ENCODE results near the gene IQCH.

The IQCH gene

DNA sequence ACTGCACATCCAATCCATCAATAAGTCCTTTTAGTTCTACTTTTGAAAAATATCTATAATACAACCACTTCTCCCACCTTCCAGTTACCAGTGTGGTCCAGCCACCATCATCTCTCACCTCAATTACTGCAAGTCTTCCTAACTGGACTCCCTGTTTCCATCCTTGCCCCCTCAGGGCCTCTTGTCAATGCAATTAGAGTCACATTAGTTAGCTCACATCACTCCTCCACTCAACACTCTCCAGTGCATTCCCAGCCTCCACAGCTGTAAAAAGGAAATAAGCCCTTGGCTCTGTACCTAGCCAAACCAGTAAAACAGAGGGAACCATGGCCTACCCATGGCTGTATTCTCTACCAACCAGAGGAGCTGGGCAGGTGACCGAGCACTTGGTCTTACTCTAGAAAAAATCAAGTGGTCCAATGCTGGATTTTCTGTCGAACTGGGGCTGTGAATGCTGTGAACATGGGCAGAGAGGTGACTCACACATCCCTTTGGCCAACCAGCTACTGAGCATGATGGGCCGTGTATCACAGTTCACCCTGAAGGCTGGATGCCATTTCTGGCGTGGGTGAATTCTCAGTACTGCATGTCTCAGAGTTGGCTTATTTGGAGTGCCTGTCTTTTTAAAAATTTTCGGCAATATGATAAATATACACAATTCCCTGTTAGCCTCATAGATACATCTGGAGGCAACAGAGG, 203.9 kb downstream of the IQCH start:
- DNase-seq, result no peak

DNA sequence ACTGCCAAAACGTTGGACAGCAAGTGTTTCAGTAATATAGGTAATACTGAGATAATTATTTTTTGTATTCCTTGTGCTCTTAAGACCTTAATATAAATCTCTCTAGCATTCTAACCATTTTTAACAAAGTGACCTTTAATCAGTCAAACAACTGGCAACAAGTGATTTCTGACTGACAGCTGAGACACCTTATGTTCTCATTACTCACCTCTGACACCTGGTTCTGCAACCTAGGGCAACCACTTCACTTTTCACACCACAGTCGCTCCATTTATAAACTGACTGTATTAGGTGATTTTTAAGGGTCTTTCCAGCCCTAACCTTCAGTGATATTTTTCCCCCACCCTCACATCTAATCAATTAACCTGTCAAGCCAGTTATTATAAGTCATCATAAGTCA, 205.9 kb downstream of the IQCH start:
- no peak for DNase-seq

DNA sequence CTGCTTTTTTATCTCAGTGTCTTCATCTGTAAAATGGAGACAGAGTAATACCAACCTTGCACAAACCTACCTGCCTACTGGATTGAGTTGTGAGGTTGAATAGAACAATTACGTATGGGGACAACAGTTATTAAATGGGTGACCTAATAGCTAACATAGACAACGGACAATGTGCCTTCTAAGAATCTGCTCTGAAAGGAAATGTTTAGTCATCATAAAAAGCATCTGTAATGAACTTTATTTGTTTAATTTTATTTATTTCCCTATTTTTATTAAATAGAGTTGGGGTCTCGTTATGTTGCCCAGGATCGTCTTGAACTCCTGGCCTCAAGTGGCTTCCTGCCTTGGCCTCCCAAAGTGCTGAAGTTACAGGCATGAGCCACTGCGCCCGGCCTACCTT, 207.1 kb downstream of the IQCH start:
- DNase-seq, result no peak

- DNase-seq, result peak; percentile 53
These were observed 208.3 kb downstream of the IQCH start for GRCh38 chr15:67462875-67463274.

DNA sequence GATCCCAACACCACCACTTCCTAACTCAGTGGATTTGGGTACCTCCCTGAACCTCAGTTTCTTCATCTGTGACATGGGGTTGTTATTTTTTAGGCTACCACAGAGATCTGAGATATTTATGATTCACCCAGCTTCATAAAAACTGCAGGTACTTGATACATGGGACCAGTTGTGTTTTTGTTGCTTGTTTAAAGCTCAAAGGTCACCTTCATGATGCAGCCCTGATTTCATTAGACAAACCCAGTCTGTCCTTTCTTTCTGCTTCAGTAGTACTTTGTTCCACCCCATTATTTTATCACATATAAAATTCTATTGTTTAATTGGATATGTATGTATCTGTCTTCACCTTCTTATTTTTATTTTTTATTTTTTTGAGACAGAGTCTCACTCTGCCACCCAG, 208.9 kb downstream of the IQCH start:
- DNase-seq, result no peak

GRCh38 chr15:67465196-67465952, 210.8 kb downstream of the IQCH start:
- no peak for DNase-seq

GRCh38 chr15:67468416-67468815, 213.8 kb downstream of the IQCH start:
- DNase-seq, result peak; percentile 1

DNA sequence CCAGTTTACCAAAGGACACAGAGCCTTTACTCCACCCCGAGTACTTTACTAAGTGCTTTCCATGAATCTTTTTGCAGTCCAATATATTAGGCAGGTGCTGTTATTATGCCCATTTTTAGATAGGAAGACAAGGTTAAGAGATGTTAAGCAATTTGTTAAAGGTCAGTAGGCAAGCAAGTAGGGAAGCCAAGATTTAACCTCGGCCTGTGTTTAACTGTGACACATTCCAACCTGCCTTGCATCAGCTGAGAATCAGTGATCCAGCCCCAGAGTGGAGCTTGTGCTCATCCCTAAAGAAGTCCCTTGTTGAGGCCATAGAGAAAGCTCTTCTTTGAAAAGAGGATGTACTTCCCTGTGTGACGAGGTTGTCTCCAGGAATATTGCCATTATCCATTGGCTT, 215.1 kb downstream of the IQCH start:
- no peak for DNase-seq

DNA sequence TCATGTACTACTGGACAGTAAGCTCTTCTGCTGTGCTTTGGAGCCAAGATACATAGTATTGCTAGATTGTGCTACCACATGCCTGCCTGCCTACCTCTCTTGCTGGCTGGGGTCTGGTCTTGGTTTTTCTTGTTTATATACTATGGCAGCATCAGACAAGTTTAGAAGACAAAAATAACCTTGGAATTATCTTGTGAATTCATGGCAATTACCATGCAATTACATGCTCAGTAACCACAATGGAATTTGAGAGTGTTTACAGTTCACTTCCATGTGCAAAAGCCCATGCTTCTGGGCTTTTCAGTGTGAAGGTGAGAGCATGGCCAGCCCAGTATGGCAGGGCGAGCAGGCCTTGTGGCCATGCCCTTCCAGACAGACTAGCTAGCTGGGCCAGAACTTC, 218.4 kb downstream of the IQCH start:
- no peak for DNase-seq

DNA sequence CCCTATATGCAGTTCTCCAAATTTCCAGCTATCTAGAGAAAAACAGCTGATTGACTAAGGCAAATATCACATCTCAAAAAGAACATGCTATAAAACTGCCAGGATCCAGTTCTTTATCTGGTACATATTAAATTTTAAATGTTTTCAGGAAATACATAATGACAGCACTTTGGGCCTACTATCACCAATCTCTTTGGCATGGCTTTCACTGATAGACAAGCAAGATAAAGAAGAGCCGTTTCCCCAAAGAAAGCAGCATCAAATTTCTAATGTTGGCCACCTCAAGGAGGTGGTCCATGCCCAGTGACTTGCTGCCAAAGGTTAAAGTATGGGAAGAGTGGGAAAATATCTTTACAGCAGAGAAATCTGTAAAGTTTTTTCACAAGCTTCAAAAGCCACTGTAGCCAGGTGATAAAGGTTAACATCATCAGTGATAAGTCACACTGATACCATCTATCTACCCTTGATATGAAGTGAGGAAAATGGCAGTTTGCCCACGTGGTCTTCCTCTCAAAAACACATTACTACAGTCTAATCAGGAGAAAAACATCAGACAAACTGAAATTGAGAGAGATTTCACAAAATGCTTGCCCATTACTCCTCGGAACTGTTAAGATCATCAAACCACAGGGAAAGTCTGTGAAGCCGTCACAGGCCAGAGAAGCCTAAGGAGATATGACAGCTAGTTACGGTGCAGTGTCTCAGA, 220.0 kb downstream of the IQCH start:
- no peak for DNase-seq

DNA sequence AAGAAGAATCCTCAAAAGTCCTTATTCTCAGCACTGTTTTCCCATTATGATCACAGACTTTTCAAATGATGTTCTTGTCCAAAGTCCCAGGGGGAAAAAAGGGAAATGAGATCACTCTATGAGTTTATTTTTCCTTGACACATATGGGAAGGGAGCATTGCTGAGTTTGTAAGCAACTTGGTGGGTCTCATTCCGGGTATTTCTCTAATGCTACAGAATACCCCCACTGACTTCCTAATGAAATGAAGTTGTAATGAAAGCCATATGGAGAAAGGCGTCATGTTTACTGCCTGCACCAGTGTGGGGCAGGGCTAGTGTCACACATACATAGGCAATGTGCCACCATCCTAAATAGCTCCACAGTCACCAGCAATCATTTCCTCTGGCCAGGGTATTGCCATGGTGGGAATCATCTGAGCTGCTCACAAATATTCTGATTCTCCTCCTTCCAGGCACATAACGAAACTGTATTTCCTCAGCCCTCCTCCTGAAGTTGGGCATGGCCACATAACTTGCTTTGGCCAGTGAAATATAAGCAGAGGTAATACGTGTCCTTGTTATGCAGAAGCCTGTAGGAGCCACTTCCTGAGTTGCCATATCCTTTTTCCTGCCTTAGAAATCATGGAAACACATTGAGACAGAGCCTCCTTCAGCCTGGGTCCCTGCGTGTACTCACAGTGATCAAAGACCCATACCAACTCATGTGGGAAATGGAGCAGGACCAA, 225.4 kb downstream of the IQCH start:
- DNase-seq, result no peak

DNA sequence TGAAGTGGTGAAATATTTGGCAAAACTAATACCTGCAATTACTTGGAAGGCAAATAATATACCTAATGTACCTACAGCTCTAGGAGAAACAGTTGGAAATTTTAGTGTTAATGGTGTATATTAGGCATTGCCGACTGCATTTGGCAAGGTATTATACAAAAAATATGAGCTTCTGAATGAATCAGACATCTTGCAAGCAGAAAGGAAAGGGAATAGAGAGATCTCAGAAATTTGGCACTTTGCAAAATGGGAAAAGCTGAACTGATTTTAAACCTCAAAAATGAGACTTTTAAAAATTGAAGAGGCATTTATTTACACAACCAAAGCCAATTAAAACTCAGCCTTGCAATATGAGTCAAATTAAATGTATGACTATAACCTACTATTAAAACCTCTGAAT, 226.2 kb downstream of the IQCH start:
- no peak for DNase-seq

- DNase-seq, result no peak
These were observed 227.1 kb downstream of the IQCH start for GRCh38 chr15:67481680-67482079.

DNA sequence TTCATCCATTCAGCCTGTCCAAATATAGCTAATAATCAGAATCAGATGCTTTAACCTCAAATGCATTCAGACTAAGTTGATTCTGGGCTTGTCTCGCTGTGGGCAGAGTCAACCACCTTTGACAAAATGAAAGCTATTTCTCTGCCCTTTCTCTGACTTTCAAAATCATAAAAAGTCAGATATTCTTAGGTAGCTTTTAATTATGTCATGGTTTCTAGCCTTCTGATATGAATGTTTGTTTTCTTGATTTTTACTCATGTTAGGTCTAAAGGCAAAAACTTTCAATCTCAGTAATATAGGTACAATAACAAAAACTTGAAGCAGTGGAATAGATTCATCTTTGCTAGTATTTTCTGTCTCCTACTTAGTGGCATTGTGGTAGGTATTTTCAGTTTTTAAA, 241.0 kb downstream of the IQCH start:
- DNase-seq, result no peak

DNA sequence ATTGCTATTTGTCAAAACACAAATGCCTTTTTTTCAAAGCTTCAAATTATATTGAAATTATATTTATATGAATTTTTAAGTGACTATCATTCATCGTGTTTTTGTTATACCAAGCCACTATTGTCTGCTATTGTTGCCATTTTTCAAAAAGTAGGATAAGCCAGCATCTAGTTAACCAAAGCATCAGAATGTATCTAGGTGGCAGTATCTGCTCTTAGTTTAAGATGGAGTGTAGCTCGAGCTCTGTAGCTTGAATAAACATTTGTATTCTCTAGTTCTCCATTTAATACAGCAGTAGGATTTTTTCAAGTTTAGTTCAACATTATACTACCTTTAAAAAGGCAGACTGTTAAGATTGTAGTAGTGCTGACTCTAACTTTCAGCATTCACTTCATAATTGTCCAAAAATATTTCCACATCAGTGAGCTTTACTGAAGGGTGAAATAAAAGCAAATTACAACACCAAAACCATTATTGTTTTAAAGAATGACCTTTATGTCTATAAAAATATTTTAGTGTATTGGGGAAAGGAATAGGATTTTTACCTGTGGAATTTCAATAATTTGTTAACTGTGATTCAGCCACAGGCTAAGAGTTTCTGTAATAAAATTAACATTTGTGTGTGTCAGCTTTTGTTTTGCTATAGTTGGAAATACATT, 246.7 kb downstream of the IQCH start:
- no peak for DNase-seq

GRCh38 chr15:67501836-67502461, 247.4 kb downstream of the IQCH start:
- no peak for DNase-seq

DNA sequence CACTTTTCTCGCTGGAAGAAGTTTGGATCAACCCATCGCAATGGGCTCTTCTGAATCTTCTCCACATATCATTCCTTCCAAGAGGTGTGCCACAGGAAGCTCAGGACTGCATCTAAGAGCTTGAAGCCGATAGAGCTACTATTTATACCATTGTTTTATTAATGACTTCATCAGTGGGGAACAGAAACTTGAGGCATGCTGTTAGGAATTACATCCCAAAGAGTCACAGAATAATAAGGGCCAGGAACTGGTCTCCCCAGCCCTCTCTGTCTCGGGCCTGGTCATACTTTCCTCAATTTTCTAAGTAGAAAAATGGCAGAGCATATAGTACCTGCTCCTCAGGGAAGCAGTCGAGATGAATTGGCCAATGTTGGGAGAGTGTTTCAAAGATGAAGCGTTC, 249.5 kb downstream of the IQCH start:
- DNase-seq, result no peak

GRCh38 chr15:67504796-67505195, 250.2 kb downstream of the IQCH start:
- DNase-seq, result no peak

DNA sequence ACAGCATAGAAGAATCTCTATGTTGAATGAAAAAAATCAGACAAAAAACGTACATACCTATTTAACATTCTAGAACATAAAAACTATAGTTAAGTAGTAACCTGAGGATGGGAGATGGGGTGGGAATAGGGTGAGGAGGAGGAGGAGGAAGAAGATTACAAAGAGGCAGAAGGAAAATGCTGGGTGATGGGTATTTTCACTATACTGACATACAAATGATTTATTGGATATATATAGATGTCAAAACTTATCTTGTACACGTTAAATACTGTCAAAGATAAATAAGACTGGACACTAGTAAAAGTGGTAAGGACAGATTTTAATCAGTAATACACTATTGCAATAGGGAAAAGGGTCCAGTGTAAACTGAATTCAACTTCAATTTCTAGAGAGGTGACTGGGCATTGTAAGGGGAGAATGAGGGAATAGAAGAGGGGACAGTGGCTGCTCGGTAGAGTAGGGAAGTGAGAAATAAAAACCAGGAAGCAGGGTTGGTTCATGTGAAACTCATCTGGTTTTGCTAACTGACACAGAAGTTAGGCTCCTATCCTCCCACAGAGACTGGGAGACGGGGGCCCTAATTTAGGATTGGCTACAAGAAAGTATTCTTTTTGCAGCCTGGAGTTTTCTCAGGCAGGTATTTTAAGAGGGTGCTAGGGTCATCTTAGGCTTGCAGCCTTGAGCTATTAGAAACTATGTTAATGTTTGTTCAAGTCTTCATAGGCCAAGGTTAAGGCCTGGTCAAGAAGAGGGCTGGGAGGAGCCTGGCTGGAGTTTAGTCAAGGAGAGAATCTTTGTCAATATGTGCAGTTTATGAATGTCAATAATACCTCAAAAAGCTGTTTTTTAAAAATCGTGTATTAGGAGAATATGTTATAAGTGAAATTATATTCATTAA, 251.3 kb downstream of the IQCH start:
- DNase-seq, result no peak

DNA sequence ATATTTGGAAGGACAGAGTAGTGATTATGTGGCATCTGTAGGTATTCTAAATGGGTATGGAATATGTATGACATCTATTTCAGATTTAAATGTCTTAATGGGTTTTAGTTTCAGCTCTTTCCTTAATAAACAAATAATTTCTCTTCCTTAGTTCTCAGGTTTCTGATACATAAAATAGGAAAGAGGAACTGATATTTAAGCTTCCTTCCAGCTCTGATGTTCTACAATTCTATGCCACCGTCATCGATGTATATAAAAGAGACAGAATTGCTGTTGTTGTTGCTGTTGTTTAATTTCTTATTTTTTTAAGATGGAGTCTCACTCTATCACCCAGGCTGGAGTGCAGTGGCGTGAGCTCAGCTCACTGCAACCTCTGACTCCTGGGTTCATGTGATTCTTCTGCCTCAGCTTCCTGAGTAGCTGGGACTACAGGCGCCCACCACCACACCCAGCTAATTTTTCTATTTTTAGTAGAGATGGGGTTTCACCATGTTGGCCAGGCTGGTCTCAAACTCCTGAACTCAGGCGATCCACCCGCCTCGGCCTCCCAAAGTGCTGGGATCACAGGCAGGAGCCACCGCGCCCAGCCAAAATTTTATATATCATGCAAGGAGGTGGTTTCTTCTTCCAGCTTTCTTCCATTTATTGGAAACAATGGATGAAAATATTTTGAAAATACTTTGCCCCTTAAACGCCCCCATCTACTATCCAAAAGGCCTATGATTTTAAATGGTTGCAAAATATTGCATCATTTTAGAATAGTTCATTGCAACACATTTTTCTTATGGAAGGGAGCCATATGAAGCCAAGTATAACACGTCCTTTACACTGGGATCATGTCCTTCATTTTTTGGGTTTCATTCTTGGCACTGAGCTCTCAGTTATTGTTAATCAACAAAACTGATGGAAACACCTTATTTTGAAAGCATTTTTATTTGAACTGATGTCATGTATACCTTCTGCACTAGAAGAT, 252.5 kb downstream of the IQCH start:
- DNase-seq, result no peak
